Adrenal gland (tissue), 5 donors: Measurements from ENCODE around the gene RPL19.

ENCODE experiments used
- CTCF ChIP-seq, 6 experiments: fragments of 450-650 bp in 4 of 6; fragments of 200-600 bp in 2 of 6; sonication (generic) in 1 of 6; IDR thresholded peaks; 1 replicate in 5 of 6; 2 replicates in 1 of 6; pipeline versions ENCODE4 v1.5.1 to v1.8.0; 2016 to 2021; ENCODE audit warnings: antibody characterized with exemption in 6 of 6, mild to moderate bottlenecking in 2 of 6, moderate library complexity in 1 of 6
- POLR2A ChIP-seq, 2 donors: fragments of 450-650 bp; IDR thresholded peaks; one replicate each; pipeline ENCODE4 v1.6.1; 2017; ENCODE audit warnings: antibody characterized with exemption in 2 of 2, mild to moderate bottlenecking in 2 of 2, moderate library complexity in 1 of 2
- donor health status: DM: no; HTN: no; CAD: no.

- no peak for TF ChIP-seq POLR2A (IDR thresholded peaks at IDR 0.05)
- no peak for TF ChIP-seq CTCF (IDR thresholded peaks at IDR 0.05)
These were observed 13.5 kb upstream of the RPL19 start for GRCh38 chr17:39186481-39187002.
